Pulmonary artery endothelial cell (primary cell): ENCODE data around the gene ARMC9. TPM values are rescaled to one million over a fixed set of nuclear protein-coding genes. Genes with fewer than 3 reads are reported as not detected.
"Not testable (repeated sequence)": the region's sequence is repeated elsewhere in the genome, so short reads cannot be mapped to it uniquely, and the experiment has no call there.

Experiments used
- DNase-seq: peaks from one replicate; pipeline ENCODE4 v3.0.0-alpha.2; 2011; ENCODE audit warnings: low read depth, low spot score
- total RNA-seq: library from RNA; depleted of rRNA; stranded (reverse); fragments of >200 nt; gene quantifications from 2 replicates; pipeline ENCODE4 v1.2.3, GENCODE V29; 2014

Gene ARMC9, protein sequence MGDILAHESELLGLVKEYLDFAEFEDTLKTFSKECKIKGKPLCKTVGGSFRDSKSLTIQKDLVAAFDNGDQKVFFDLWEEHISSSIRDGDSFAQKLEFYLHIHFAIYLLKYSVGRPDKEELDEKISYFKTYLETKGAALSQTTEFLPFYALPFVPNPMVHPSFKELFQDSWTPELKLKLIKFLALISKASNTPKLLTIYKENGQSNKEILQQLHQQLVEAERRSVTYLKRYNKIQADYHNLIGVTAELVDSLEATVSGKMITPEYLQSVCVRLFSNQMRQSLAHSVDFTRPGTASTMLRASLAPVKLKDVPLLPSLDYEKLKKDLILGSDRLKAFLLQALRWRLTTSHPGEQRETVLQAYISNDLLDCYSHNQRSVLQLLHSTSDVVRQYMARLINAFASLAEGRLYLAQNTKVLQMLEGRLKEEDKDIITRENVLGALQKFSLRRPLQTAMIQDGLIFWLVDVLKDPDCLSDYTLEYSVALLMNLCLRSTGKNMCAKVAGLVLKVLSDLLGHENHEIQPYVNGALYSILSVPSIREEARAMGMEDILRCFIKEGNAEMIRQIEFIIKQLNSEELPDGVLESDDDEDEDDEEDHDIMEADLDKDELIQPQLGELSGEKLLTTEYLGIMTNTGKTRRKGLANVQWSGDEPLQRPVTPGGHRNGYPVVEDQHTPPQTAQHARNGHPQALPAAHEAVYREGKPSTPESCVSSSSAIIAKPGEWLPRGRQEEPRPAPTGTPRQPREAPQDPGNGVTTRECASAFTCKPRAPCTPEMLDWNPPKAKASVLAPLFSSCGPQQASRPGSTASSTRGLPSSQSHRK
- total RNA-seq: 21.1 and 26.7 TPM in 2 replicates

GRCh38 chr2:231198291-231199173, at the start of gene ARMC9:
ARMC9 (plus strand) TSS chr2:231198631; CDS start chr2:231206239, 7,608 bp downstream.
- no peak for DNase-seq

DNA sequence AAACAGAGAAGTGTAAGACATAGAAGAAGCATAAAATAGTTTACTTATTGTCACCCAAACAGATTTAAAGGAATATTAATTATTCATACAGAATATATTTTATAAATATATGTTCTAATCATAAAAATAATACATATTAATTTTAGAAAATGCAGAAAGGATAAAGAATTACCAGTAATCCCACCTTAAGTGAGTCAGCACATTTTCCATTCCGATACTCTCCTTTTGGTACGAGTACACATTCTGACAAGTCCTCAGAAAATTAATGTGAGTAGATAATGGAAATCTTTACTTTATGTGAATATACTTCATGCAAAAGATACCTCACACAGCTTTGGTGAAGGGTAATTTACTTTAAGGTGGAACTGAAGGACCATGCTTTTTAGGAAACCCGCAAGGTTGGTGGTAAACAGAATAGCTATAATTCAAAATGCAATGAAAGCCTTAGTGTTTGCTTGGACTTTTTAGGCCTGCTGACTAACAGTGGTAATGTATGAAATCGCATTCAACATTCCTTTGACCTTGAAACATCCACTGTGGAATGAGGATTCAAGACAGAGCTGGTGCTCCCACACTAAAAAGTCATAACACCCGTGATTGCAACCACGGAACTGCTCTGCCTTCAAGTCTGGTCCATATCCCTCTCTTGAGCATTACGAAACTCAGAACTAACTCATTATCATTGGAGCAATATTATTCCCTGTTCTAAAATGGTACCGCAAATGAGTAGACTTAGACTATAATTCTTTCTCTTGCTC, 45.5 kb upstream of the ARMC9 start:
- no peak for DNase-seq

DNA sequence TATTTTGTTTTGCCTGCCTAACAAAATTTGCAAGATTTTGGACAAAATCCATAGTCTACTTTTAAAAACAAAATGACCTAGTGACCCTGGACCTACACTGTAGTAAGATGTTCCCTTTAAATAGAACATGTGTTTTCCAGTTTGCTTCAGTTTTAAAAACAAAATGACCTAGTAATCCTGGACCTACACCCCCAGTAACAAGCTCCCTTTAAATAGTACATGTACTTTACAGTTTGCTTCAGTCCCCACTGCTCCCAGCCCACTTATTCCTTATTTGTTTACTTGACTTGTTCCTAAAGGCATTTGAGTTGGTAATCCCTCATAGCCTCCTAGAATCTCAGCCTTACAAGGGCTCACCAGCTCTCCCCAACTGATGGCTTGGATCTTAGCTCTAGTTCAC, 39.1 kb upstream of the ARMC9 start:
- DNase-seq: no peak

GRCh38 chr2:231160701-231161100, 37.7 kb upstream of the ARMC9 start:
- DNase-seq: no peak

- no peak for DNase-seq
Observed at GRCh38 chr2:231161252-231161839, 37.1 kb upstream of the ARMC9 start.

- peak; percentile 86 for DNase-seq
Observed at GRCh38 chr2:231161877-231162329, 36.5 kb upstream of the ARMC9 start.

DNA sequence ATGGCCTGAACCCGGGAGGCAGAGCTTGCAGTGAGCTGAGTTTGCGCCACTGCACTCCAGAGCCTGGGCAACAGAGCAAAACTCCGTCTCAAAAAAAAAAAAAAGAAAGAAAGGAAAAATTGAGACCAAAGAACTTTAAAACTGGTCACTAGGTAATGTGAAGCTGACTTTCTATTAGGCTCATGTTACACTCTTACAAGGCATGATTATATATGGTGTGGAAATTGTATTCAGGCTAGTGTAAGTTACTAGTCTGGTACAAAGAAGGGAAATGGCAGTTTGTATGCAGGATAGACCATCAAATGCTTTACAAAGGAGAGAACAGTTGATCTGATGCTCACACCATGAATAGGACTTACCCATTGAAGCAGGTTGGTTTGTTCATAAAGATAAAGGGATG, 35.4 kb upstream of the ARMC9 start:
- no peak for DNase-seq

GRCh38 chr2:231163414-231164095, 34.9 kb upstream of the ARMC9 start:
- DNase-seq: no peak

DNA sequence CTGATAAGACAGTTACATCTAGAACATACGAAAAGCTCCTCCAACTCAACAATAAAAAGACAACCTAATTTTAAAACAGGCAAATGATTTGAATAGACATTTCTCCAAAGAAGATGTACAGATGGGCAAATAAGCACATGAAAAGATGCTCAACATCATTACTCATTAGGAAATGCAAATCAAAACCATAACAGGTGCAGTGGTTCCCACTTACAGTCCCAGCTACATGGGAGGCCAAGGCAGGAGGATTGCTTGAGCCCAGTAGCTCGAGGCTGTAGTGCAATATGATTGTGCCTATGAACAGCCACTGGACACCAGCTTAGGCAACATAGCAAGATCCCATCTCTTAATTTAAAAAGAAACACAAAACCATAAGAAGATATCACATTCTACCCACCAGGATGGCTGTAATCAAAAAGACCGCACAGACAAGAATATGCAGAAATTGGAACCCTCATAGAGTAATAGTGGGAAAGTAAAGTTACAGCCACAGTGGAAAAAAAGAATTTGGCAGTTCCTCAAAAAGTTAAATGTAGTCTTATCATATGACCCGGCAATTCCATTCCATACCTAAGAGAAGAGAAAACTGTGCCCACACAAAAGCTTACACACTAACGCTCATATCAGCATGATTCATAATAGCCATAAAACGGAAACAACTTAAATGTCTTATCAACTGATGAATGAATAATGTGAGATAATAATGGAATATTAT, 30.5 kb upstream of the ARMC9 start:
- peak; percentile 49 for DNase-seq

DNA sequence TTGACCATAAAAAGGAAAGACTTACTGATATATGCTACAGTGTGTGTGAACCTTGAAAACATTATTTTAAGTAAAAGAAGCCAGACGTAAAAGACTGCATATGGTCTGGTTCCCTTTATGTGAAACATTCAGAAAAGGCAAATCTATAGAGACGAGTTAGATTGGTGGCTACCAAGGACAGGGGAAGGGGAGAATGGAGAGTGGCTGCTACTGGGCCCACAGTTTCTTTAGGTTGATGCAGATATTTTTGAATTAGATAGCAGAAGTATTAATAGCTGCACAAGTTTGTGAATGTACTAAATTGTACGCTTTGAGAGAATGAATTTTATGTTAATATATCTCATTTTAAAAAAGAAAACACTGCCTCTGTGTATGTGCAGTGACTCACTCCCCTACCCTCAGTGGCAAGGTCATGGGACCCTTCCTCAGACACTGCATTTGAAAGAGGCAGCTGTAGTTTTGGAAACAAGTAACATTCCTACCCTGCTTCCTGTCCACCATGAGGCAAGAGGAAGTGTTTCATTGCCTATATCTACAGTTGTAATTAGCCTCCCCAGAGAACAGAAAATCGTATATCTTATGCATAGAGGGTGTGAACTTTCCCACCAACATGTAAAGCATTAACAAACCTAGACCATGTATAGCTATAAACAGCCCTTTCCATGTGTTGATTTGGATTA, 29.8 kb upstream of the ARMC9 start:
- DNase-seq: no peak

GRCh38 chr2:231169488-231169887, 28.9 kb upstream of the ARMC9 start:
- DNase-seq: no peak

- no peak for DNase-seq
Observed at GRCh38 chr2:231170055-231170454, 28.4 kb upstream of the ARMC9 start.

- no peak for DNase-seq
Observed at GRCh38 chr2:231172025-231172424, 26.4 kb upstream of the ARMC9 start.

GRCh38 chr2:231174211-231174651, 24.2 kb upstream of the ARMC9 start:
- DNase-seq: no peak

DNA sequence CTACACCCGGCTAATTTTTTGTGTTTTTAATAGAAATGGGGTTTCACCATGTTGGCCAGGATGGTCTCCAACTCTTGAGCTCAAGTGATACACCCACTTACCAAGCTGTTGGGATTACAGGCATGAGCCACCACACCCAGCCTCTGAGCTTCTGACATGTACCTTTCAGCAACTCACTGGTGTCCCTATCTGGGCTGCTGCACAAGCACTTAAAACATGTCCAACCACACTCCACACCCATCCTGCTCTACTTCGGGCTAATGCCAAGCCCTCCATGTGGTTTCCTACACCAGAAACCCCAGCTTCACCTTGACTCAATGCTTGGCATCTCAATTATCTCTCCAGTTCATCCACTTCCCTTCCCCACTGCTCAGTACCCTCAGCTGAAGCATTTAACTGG, 22.4 kb upstream of the ARMC9 start:
- no peak for DNase-seq

GRCh38 chr2:231177156-231178025, 21.0 kb upstream of the ARMC9 start:
- no peak for DNase-seq

DNA sequence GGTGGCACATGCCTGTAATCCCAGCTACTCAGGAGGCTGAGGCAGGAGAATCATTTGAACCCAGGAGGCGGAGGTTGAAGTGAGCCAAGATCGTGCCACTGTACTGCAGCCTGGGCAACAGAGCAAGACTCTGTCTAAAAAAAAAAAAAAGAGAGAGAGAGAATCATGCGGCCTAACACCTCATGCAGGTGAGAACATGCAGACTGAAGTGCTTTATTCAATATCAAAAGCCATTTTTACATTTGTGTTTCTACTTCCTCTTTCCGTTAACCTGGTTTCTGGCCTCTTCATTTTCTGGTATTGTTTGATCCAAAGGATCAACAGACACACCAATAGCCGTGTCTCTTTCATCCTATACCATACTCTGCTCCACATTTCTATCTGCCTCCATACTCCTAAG, 19.6 kb upstream of the ARMC9 start:
- not testable (repeated sequence) for DNase-seq
